AG10803 (cell line): ENCODE measurements around the gene KCNQ1.

Experiments
- DNase-seq: peaks from one replicate; pipeline ENCODE4 v3.0.0; 2010; ENCODE audit warnings: low read depth
- H3K4me3 ChIP-seq: 2 replicates; pipeline ENCODE4 v1.5.1; 2011; ENCODE audit warnings: mild to moderate bottlenecking, low read length, control low read depth
- CTCF ChIP-seq: conservative IDR thresholded peaks from 2 replicates; pipeline ENCODE4 v1.5.1; 2011; ENCODE audit warnings: mild to moderate bottlenecking, low read length, control low read depth, inconsistent platforms

KCNQ1 gene

GRCh38 chr11:2691991-2692875 is 247.4 kb downstream of the KCNQ1 start:
- no peak for DNase-seq
- peak; percentile 16; the same call in 1 of the 2 replicates for TF ChIP-seq CTCF
- H3K4me3 ChIP-seq = no peak overlapping the region

GRCh38 chr11:2693271-2694261 is 248.8 kb downstream of the KCNQ1 start:
- H3K4me3 ChIP-seq = no peak overlapping the region
- TF ChIP-seq CTCF = no peak
- no peak for DNase-seq

GRCh38 chr11:2694495-2694894 is 249.7 kb downstream of the KCNQ1 start:
- H3K4me3 ChIP-seq = no peak overlapping the region
- no peak for DNase-seq
- no peak for TF ChIP-seq CTCF

GRCh38 chr11:2694995-2695939 is 250.5 kb downstream of the KCNQ1 start:
- no peak for TF ChIP-seq CTCF

GRCh38 chr11:2696455-2696854 is 251.6 kb downstream of the KCNQ1 start:
- DNase-seq = no peak
- H3K4me3 ChIP-seq = no peak overlapping the region
- no peak for TF ChIP-seq CTCF

More at GRCh38 chr11:2694995-2695939, 250.5 kb downstream of the KCNQ1 start:
- no peak overlapping the region for H3K4me3 ChIP-seq
- DNase-seq = no peak

GRCh38 chr11:2697866-2698265 is 253.1 kb downstream of the KCNQ1 start:
- no peak for TF ChIP-seq CTCF
- DNase-seq = no peak
- H3K4me3 ChIP-seq = peak overlapping the region; percentile 81
